C4-2B (cell line): ENCODE data around the gene PRXL2A.

Experiments
- CTCF ChIP-seq: fragments of 450-650 bp; conservative IDR thresholded peaks from 2 replicates; pipeline ENCODE4 v1.5.1; 2017; ENCODE audit warnings: mild to moderate bottlenecking
- ZFX ChIP-seq: fragments of 450-650 bp; IDR thresholded peaks from 2 replicates; pipeline ENCODE4 v1.6.1; 2017

- TF ChIP-seq CTCF: no peak
- TF ChIP-seq ZFX: no peak
Observed at GRCh38 chr10:80425901-80426300, 17.6 kb downstream of the PRXL2A start.
